K562 (cell line): Measurements from ENCODE around the gene FARSA. TPM values are rescaled to one million over a fixed set of nuclear protein-coding genes. Genes with fewer than 3 reads are reported as not detected.

Source experiments
- CCAR2 ChIP-seq: fragments of 200-400 bp; formaldehyde crosslinking; IDR thresholded peaks from 2 replicates; pipeline ENCODE4 v1.6.1; 2017; ENCODE audit warnings: mild to moderate bottlenecking, low read depth, low read length
- CTCFL ChIP-seq: IDR thresholded peaks from 2 replicates; pipeline ENCODE4 v1.6.1; 2011; ENCODE audit warnings: borderline replicate concordance, low read depth, mild to moderate bottlenecking, moderate library complexity, low read length; ENCODE audit not compliant: insufficient read depth, poor library complexity, severe bottlenecking
- ETS2 ChIP-seq: IDR thresholded peaks from 2 replicates; pipeline ENCODE4 v1.6.1; 2016; ENCODE audit warnings: borderline replicate concordance, missing genetic modification characterization, mild to moderate bottlenecking, moderate library complexity, missing compliant biosample characterization; ENCODE audit not compliant: poor library complexity, severe bottlenecking
- GABPB1 ChIP-seq: sonication (generic); formaldehyde crosslinking; IDR thresholded peaks from 2 replicates; pipeline ENCODE4 v1.8.0; 2022; ENCODE audit warnings: mild to moderate bottlenecking, missing genetic modification reagents
- HNRNPK ChIP-seq: fragments of 200-400 bp; formaldehyde crosslinking; IDR thresholded peaks from one replicate; pipeline ENCODE4 v1.6.1; 2018; ENCODE audit warnings: mild to moderate bottlenecking, low read depth, low read length; ENCODE audit not compliant: poor library complexity, severe bottlenecking
- MTA3 ChIP-seq: fragments of 450-650 bp; formaldehyde crosslinking; IDR thresholded peaks from 2 replicates; pipeline ENCODE4 v1.6.1; 2017; ENCODE audit warnings: mild to moderate bottlenecking, borderline replicate concordance
- NR2C2 ChIP-seq, 2 experiments: fragments of 200-800 bp in 1 of 2; sonication (Bioruptor generic) in 1 of 2; sonication (generic) in 1 of 2; formaldehyde crosslinking in 1 of 2; IDR thresholded peaks; 2 replicates each; pipeline versions ENCODE4 v1.6.1 to v1.8.0; 2016 to 2022; ENCODE audit warnings: mild to moderate bottlenecking in 1 of 2, missing compliant biosample characterization in 1 of 2, missing genetic modification characterization in 1 of 2, missing genetic modification reagents in 1 of 2
- POLR2B ChIP-seq: fragments of 450-650 bp; IDR thresholded peaks from 2 replicates; pipeline ENCODE4 v1.6.1; 2018; ENCODE audit warnings: low read depth; ENCODE audit not compliant: partially characterized antibody
- ZBTB40 ChIP-seq, 2 experiments: fragments of 450-650 bp in 1 of 2; sonication (generic) in 1 of 2; formaldehyde crosslinking in 1 of 2; IDR thresholded peaks; 2 replicates each; pipeline versions ENCODE4 v1.7.1 to v1.9.0; 2016 to 2022; ENCODE audit warnings: inconsistent platforms in 1 of 2, mild to moderate bottlenecking in 1 of 2, missing genetic modification reagents in 1 of 2
- ZNF512 ChIP-seq: IDR thresholded peaks from 2 replicates; pipeline ENCODE4 v1.6.1; 2016; ENCODE audit warnings: missing genetic modification characterization, missing compliant biosample characterization
- ZNF699 ChIP-seq: fragments of 250-450 bp; sonication (Bioruptor Pico); IDR thresholded peaks from 2 replicates; pipeline ENCODE4 v1.8.0; 2021; ENCODE audit warnings: mild to moderate bottlenecking, moderate library complexity; ENCODE audit not compliant: insufficient replicate concordance
- ZNF780A ChIP-seq: fragments of 250-450 bp; sonication (Bioruptor Pico); IDR thresholded peaks from 2 replicates; pipeline ENCODE4 v1.5.0; 2021; ENCODE audit warnings: mild to moderate bottlenecking
- polyA plus RNA-seq, 8 experiments: library from polyadenylated mRNA; depleted of rRNA in 4 of 8; stranded (reverse) in 5 of 8; unstranded in 3 of 8; fragments of >200 nt; fragmentation: Nextera tagmentation in 2 of 8; fragmentation: Illumina TruSeq in 1 of 8; extraction: Ambion mirVana in 2 of 8; extraction: Trizol in 1 of 8; gene quantifications; 2 replicates each; pipeline versions ENCODE4 v1.2.1 to v1.2.3, GENCODE V29; 2011 to 2014; ENCODE audit warnings: inconsistent platforms in 1 of 8, missing spikeins in 1 of 8
- total RNA-seq, 7 experiments: library from RNA; depleted of rRNA in 6 of 7; stranded (reverse); fragments of >200 nt in 6 of 7; fragmentation: Illumina TruSeq in 2 of 7; extraction: Trizol in 2 of 7; gene quantifications; 2 replicates each; pipeline versions ENCODE4 v1.2.1 to v1.2.3, GENCODE V29; 2011 to 2021; ENCODE audit warnings: low replicate concordance in 1 of 7

The FARSA gene
- total and polyA plus RNA-seq, 9 of the 15 experiments (the other 6 are each of a cell fraction or from before 2014, with no cell fraction given), result 25.2 to 237 (median 89.6) TPM

- TF ChIP-seq CTCFL (no peak), ZNF780A (CRISPR knock-in tag) (no peak), GABPB1 (peak; percentile 98), ZNF699 (no peak), ZNF512 (no peak), HNRNPK (no peak), ETS2 (tag) (no peak), POLR2B (peak; percentile 95), ZBTB40 (IDR thresholded peaks at IDR 0.05) (peak; percentile 86), ZBTB40 (CRISPR knock-in tag; IDR thresholded peaks at IDR 0.05) (no peak), MTA3 (peak; percentile 99), CCAR2 (no peak), NR2C2 (CRISPR knock-in tag; IDR thresholded peaks at IDR 0.05) (peak; percentile 98), NR2C2 (tag; IDR thresholded peaks at IDR 0.05) (peak; percentile 99)
Measured at GRCh38 chr19:12945479-12946091, 12.1 kb upstream of the FARSA start, which contains the start of gene RAD23A (continued).
